RWPE1 (cell line): Measurements from ENCODE around the gene MAST3.

ENCODE experiments used
- CTCF ChIA-PET: fragments of 350-600 bp; sonication (Branson Sonifier 250); formaldehyde crosslinking; extraction: SDS; loops from one replicate; lab custom pipeline; 2021; lab: Yijun Ruan, JAX
- POLR2A ChIA-PET: fragments of 400-600 bp; formaldehyde crosslinking; extraction: SDS; loops from one replicate; lab custom pipeline; 2020; ENCODE audit warnings: antibody characterized with exemption; ENCODE audit not compliant: low non-redundant PET; lab: Yijun Ruan, JAX
- DNase-seq: peaks from one replicate; pipeline ENCODE4 v3.0.0; 2012; ENCODE audit warnings: low spot score
- H3K27ac ChIP-seq: fragments of 450-650 bp; 2 replicates; pipeline ENCODE4 v1.5.1; 2017
- TF ChIP-seq, protein P1 (sequence below): fragments of 450-650 bp; conservative IDR thresholded peaks from 2 replicates; pipeline ENCODE4 v1.5.1; 2017; ENCODE audit warnings: low read depth, mild to moderate bottlenecking

Gene MAST3

DNA sequence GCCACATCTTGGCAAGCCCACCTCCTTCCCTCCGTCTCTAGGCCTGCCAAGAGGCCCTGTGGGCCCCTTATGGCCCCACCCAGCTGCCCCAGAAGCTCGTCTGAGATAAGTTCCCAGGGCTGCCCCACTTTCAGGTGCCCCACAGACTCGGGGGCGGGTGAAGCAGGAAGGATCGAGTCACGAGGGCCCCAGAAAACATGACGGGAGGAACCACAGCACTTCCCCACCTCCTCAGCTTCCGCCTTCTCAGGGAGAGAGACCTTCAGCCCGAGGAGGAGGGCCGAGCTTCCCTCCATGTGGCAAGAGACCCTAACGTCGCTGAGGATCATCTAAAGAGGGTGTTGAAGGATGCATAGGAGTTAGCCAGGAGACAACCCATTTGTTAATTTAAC, 6.4 kb upstream of the MAST3 start:
- ChIA-PET CTCF (no interaction called here), POLR2A (interaction anchor here (0.7 kb wide), 1 partner anchor 230 kb away, joined by 5 read pairs; no protein-coding TSS in a partner anchor)
- TF ChIP-seq, protein P1, sequence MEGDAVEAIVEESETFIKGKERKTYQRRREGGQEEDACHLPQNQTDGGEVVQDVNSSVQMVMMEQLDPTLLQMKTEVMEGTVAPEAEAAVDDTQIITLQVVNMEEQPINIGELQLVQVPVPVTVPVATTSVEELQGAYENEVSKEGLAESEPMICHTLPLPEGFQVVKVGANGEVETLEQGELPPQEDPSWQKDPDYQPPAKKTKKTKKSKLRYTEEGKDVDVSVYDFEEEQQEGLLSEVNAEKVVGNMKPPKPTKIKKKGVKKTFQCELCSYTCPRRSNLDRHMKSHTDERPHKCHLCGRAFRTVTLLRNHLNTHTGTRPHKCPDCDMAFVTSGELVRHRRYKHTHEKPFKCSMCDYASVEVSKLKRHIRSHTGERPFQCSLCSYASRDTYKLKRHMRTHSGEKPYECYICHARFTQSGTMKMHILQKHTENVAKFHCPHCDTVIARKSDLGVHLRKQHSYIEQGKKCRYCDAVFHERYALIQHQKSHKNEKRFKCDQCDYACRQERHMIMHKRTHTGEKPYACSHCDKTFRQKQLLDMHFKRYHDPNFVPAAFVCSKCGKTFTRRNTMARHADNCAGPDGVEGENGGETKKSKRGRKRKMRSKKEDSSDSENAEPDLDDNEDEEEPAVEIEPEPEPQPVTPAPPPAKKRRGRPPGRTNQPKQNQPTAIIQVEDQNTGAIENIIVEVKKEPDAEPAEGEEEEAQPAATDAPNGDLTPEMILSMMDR, result no peak
- DNase-seq, result no peak
- no peak overlapping the region for H3K27ac ChIP-seq

DNA sequence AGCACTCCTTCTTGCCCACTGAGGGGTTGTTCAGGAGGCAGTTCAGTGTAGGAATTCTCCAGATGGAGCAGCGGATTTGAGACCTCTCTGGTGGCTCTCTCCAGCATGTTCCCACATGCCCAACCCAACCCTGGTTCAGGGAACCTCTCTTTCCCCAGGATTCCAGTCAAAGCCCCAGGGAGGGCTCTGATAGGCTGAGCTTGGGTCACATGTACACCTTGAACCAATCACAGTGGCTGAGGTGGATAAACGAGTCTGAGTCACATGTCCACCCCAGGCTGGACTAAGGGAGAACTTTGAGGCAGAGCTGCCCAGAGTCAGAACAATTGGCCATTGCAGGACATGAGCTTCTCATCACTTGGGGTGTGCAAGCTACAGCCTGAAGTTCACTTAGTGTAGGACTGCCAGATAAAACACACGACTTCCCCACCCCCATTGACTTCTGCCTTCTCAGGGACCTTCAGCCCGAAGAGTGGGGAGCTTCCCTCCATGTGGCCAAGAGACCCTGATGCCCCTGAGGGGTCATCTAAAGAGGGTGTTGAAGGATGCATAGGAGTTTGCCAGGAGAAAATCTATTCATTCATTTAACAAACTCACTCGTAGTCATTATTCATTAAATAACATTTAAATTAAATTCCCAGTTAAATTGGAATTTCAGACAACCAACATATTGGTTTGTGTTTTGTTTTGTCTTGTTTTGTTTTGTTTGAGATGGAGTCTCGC, 4.0 kb upstream of the MAST3 start:
- peak overlapping the region; percentile 46 for H3K27ac ChIP-seq
- TF ChIP-seq, protein P1, result no peak
- peak; percentile 82 for DNase-seq
- ChIA-PET CTCF (interaction anchor here (1.0 kb wide), 1 partner anchor 707 kb away, joined by 4 read pairs; no protein-coding TSS in a partner anchor), POLR2A (no interaction called here)

DNA sequence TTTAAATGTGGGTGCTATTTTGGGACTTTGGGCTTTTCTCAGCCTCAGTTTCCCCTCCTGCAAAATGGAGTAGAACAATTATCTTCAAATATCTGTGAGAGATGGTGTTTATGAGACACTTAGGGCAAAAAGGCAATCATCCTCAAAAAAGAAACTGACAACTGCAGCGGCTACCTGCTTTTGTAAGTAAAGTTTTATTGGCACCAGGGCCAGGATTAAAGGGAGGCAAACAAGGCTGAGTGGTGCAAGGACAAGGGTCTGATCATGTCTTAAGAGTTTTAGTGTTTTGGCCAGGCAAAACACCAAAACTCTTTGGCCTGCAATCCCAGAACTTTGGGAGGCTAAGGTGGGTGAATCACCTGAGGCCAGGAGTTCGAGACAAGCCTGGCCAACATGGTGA, 1.3 kb upstream of the MAST3 start:
- DNase-seq, result no peak
- POLR2A ChIA-PET, result no interaction called here
- H3K27ac ChIP-seq, result no peak overlapping the region; the same call in 1 of the 2 replicates
- TF ChIP-seq, protein P1, result no peak
- CTCF ChIA-PET, result no interaction called here

DNA sequence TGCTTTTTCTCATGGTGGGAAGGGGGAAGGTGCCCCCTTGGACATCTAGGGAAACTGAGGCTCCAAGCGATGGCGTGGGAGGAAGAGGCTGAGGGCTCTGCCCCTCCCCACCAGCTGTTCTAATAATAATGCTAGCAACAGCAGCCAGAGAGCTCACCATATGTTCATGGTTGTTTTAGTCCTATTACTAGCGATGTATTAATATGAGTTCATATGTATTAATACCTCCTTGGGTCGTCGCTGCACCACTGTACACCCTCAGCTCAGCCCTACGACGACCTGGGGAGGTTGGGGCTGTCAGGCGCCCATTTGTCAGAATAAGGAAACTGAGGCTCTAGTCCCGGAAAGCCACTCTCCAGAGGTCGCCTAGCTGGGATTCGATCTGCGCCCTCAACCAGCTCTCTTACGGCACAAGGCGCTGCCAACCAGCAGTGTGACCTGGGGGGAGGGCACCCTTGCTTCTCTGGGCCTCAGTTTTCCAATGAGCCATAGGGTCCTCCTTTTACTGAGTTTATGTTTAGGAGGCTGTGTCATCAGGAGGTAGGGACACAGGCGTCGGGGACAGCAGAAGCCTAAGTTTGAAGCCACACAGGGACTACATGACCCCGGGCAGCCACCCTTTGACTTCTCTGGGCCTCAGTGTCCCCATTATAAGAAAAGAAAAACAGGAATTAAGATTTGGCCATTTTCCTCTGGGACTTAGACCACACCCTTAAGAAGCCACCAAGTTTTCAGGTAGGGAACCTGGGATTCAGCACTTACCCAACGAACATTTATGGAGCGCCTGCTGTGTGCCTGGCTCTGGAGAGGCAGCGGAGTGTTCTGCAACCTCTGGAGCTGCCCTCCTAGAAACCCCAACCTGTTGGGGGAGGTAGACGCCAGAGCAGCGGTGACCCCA, 664 bp downstream of the MAST3 start:
- CTCF ChIA-PET, result interaction anchor here (0.5 kb wide), 1 partner anchor 363 kb away, joined by 4 read pairs; no protein-coding TSS in a partner anchor
- TF ChIP-seq, protein P1, result no peak
- H3K27ac ChIP-seq, result no peak overlapping the region
- POLR2A ChIA-PET, result interaction anchor here (0.8 kb wide), 1 partner anchor 12 kb away, joined by 3 read pairs; no protein-coding TSS in a partner anchor
- DNase-seq, result no peak

DNA sequence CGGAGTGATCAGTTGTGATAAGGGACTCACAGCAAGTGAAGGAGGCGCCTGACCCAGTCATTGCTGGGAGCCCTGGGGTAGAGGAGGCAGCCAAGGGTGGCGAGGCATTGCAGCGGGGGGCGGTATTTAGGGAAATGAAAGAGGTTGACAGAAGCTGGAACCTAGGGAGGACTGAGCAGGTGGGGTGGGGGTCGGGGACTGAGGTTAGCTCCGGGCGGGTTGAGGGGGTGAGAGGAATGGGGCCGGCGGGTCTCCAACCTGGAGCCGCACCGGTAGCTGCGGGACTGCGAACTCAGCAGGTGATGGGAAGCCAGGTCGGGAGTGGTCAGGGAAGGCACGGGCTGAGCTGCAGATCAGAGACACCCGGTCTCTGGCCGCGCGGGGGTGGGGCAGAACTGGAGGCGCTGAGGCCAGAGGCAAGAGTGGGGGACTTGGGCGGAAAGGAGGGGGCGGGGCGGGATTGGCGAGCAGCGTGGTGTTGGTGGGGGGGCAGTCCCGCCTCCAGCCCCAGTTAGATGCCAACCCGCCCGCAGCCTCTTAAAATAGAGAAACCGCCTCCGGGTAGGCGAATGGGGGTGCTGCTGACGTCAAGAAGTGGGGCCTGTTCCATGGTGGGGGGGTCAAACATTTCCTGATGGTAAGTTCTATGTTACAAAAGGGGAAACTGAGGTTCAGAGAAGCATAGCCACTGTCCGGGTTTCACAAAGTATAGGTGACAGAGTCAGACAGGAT, 1.5 kb downstream of the MAST3 start:
- CTCF ChIA-PET, result no interaction called here
- DNase-seq, result no peak
- POLR2A ChIA-PET, result interaction anchor here (0.8 kb wide), 1 partner anchor 11 kb away, joined by 3 read pairs; no protein-coding TSS in a partner anchor
- no peak overlapping the region for H3K27ac ChIP-seq
- TF ChIP-seq, protein P1, result no peak

DNA sequence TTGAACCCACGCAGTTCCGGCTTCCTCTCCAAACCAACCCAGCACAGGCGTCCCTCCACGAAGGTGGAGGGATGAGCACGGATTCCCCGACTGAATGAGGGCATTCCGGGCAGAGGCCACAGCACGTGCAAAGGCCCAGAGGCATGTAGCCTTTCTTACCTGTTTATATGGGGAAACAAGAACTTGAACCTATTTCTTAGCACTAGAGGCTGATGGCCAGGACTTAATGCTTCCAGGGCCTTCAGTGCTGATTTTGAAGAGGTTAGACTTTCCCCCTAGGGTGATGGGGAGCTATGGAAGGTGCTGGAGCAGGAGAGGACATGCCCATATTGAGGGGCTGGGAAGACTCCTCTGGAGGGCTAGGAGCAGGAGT, 2.0 kb downstream of the MAST3 start:
- TF ChIP-seq, protein P1, result no peak
- no peak for DNase-seq
- ChIA-PET CTCF (interaction anchor here (0.6 kb wide), 1 partner anchor 9 kb away, joined by 5 read pairs; no protein-coding TSS in a partner anchor), POLR2A (no interaction called here)
- no peak overlapping the region for H3K27ac ChIP-seq
